ENCODE data around the gene HOXD3. TPM values are rescaled to one million over a fixed set of nuclear protein-coding genes. Genes with fewer than 3 reads are reported as not detected.

Gene HOXD3
- total and polyA plus RNA-seq, 9 of the 15 experiments (the other 6 are each of a cell fraction or from before 2014, with no cell fraction given) = not detected

DNA sequence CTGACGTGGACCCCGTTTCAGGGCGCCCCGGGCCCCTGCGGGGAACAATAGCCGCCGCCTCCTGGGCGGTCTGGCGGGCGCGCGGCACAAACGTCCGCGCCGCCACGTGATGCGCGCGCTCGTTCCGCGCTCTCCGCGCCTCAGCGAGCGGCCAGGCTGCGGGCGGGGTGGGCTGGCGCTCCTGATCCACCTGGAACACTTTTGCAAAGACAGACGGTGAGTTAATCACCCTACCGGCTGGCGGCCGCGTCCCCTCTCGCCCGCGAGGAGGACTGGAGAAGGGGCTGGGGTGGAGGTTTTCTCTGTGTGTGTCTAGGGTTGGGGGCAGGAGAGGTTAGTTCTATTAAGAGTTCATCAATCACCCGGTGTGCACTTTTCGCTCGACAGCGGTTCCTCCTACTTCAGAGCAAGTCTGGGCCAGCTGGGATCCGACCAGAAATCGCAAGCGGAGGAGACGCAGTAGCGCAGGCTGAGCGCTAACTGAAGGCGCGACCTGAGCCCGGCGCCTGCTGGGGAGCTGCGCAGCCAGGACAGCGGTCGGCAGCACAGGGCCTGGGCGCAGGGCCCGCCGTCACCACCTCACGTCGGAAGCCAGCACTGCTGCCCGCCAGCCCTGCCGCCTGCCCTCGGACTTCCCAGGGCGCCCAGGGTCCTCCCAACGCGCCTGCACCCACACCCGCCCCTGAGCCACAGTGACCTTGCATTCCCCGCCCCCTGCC, 21.1 kb downstream of the HOXD3 start:
- Histone ChIP-seq H3K4me1 (replicated peaks in 1 of 2; ENCODE audit: control insufficient read depth in 2 of 2, insufficient read depth in 2 of 2, low read length in 2 of 2) (peaks cover 0 to 20% of the 10 kb centered on the region in 2 experiments; a peak in 2 of 5 replicates), H3K4me3 (no peak overlapping the region), H3K9me3 (replicated peaks; ENCODE audit: control insufficient read depth, insufficient read depth, low read depth, low read length) (no peaks in the 10 kb centered on the region), H3K9ac (ENCODE audit: insufficient read depth in 1 of 2, low read depth in 2 of 2, low read length in 2 of 2) (no peak overlapping the region), H4K20me1 (replicated peaks; ENCODE audit: control insufficient read depth, insufficient read depth, low read length) (no peaks in the 10 kb centered on the region; the same call in 1 of the 2 replicates), H3K27me3 (ENCODE audit: control insufficient read depth in 2 of 2, insufficient read depth in 2 of 2, low read length in 2 of 2) (peaks cover 56 to 62% of the 10 kb centered on the region in 2 experiments), H3K27ac (ENCODE audit: extremely low read depth, low read depth, low read length) (no peak overlapping the region), H3K9me1 (ENCODE audit: control insufficient read depth, insufficient read depth, low read length) (no peaks in the 10 kb centered on the region), H3K36me3 (ENCODE audit: control insufficient read depth, insufficient read depth, low read length) (no peaks in the 10 kb centered on the region), H3K4me2 (ENCODE audit: insufficient read depth, low read length) (no peak overlapping the region), H2AFZ (ENCODE audit: low read depth, low read length) (no peak overlapping the region), H3K79me2 (ENCODE audit: control insufficient read depth, insufficient read depth, low read length) (no peaks in the 10 kb centered on the region)
- CTCF ChIA-PET (ENCODE audit: low intra/inter-chr PET ratio) = no interaction called here
- WGBS (ENCODE audit: insufficient coverage, low coverage, missing lambda C conversion rate) = 10% methylated on average over 63 of the region's 68 CpGs
- intact Hi-C loops (cut with micrococcal nuclease) (no loop called here), in situ Hi-C loops (cut with MboI) (no loop called here)
- no peak for FAIRE-seq
- no TSS peak for BruUV-seq (replicated peaks)
- peak; percentile 42 for ATAC-seq
- peak in 1 of 4 experiments; percentile 14 for DNase-seq (ENCODE audit: extremely low read depth in 1 of 4, low spot score in 3 of 4)
- POLR2A ChIA-PET = interaction anchor here (0.7 kb wide), 1 partner anchor 39 kb away, joined by 3 read pairs; no protein-coding TSS in a partner anchor
- TF ChIP-seq, protein P1, sequence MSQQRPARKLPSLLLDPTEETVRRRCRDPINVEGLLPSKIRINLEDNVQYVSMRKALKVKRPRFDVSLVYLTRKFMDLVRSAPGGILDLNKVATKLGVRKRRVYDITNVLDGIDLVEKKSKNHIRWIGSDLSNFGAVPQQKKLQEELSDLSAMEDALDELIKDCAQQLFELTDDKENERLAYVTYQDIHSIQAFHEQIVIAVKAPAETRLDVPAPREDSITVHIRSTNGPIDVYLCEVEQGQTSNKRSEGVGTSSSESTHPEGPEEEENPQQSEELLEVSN (IDR thresholded peaks at IDR 0.05; ENCODE audit: borderline replicate concordance in 1 of 2, extremely low read depth in 1 of 2, insufficient read depth in 1 of 2, insufficient read length in 1 of 2, low read depth in 1 of 2, low read length in 1 of 2, poor library complexity in 1 of 2, severe bottlenecking in 1 of 2) = peak in 1 of 2 experiments; percentile 45
- TF ChIP-seq, protein P2, sequence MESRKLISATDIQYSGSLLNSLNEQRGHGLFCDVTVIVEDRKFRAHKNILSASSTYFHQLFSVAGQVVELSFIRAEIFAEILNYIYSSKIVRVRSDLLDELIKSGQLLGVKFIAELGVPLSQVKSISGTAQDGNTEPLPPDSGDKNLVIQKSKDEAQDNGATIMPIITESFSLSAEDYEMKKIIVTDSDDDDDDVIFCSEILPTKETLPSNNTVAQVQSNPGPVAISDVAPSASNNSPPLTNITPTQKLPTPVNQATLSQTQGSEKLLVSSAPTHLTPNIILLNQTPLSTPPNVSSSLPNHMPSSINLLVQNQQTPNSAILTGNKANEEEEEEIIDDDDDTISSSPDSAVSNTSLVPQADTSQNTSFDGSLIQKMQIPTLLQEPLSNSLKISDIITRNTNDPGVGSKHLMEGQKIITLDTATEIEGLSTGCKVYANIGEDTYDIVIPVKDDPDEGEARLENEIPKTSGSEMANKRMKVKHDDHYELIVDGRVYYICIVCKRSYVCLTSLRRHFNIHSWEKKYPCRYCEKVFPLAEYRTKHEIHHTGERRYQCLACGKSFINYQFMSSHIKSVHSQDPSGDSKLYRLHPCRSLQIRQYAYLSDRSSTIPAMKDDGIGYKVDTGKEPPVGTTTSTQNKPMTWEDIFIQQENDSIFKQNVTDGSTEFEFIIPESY (CRISPR knock-in tag; IDR thresholded peaks at IDR 0.05) = peak; percentile 25; the same call in 1 of the 2 replicates
- TF ChIP-seq YBX1 (IDR thresholded peaks at IDR 0.05) (no peak), ZNF584 (CRISPR knock-in tag; IDR thresholded peaks at IDR 0.05; ENCODE audit: low read depth) (no peak), ZNF830 (CRISPR knock-in tag; IDR thresholded peaks at IDR 0.05) (no peak)

All from K562 (cell line).